C4-2B (cell line): Measurements from ENCODE around the gene LRIG1.

Experiments
- H3K27ac ChIP-seq: fragments of 450-650 bp; 2 replicates; pipeline ENCODE4 v1.5.1; 2017
- CTCF ChIP-seq: fragments of 450-650 bp; conservative IDR thresholded peaks from 2 replicates; pipeline ENCODE4 v1.5.1; 2017; ENCODE audit warnings: mild to moderate bottlenecking
- ZFX ChIP-seq: fragments of 450-650 bp; IDR thresholded peaks from 2 replicates; pipeline ENCODE4 v1.6.1; 2017

Gene LRIG1

GRCh38 chr3:66353039-66353438, 147.8 kb downstream of the LRIG1 start:
- H3K27ac ChIP-seq: no peak overlapping the region
- no peak for TF ChIP-seq ZFX
- TF ChIP-seq CTCF: no peak

GRCh38 chr3:66350601-66351000, 150.2 kb downstream of the LRIG1 start:
- TF ChIP-seq CTCF (no peak), ZFX (no peak)
- no peak overlapping the region for H3K27ac ChIP-seq

GRCh38 chr3:66348704-66349103, 152.1 kb downstream of the LRIG1 start:
- no peak overlapping the region for H3K27ac ChIP-seq
- no peak for TF ChIP-seq ZFX
- TF ChIP-seq CTCF: no peak

- no peak overlapping the region for H3K27ac ChIP-seq
These were observed 155.8 kb downstream of the LRIG1 start for GRCh38 chr3:66344848-66345578.

GRCh38 chr3:66344391-66344811, 156.4 kb downstream of the LRIG1 start:
- TF ChIP-seq CTCF (no peak), ZFX (no peak)
- no peak overlapping the region for H3K27ac ChIP-seq

More at GRCh38 chr3:66344848-66345578, 155.8 kb downstream of the LRIG1 start:
- no peak for TF ChIP-seq CTCF
- no peak for TF ChIP-seq ZFX

GRCh38 chr3:66342717-66343356, 158.0 kb downstream of the LRIG1 start:
- no peak overlapping the region for H3K27ac ChIP-seq
- no peak for TF ChIP-seq ZFX
- no peak for TF ChIP-seq CTCF

GRCh38 chr3:66338927-66339326, 161.9 kb downstream of the LRIG1 start:
- TF ChIP-seq CTCF: no peak
- no peak for TF ChIP-seq ZFX

More at GRCh38 chr3:66338927-66339326, 161.9 kb downstream of the LRIG1 start:
- H3K27ac ChIP-seq: no peak overlapping the region
